HL-60 (cell line): ENCODE data around the gene GLIS1.
"Not testable (repeated sequence)": the region's sequence is repeated elsewhere in the genome, so short reads cannot be mapped to it uniquely, and the experiment has no call there.

Experiments
- DNase-seq, 2 experiments: peaks; one replicate each; pipeline ENCODE4 v3.0.0-alpha.2; 2010 to 2020; ENCODE audit warnings: low read depth in 1 of 2, low spot score in 1 of 2
- H3K27ac ChIP-seq: fragments of 250-450 bp; sonication (Bioruptor Pico); replicated peaks from 2 replicates; pipeline ENCODE4 v1.5.1; 2020; ENCODE audit warnings: mild to moderate bottlenecking, moderate library complexity
- H3K27me3 ChIP-seq: fragments of 250-450 bp; sonication (Bioruptor Pico); 2 replicates; pipeline ENCODE4 v1.5.1; 2021; ENCODE audit warnings: mild to moderate bottlenecking, moderate library complexity; ENCODE audit not compliant: insufficient read depth, poor library complexity, severe bottlenecking
- H3K4me3 ChIP-seq: replicated peaks from 2 replicates; pipeline ENCODE4 v1.5.1; 2011; ENCODE audit warnings: mild to moderate bottlenecking, control low read depth, low read length; ENCODE audit not compliant: insufficient read depth
- GABPA ChIP-seq: IDR thresholded peaks from 2 replicates; pipeline ENCODE4 v1.6.1; 2012; ENCODE audit warnings: low read depth
- POLR2AphosphoS5 ChIP-seq: IDR thresholded peaks from 2 replicates; pipeline ENCODE4 v1.6.1; 2012; ENCODE audit warnings: low read depth
- REST ChIP-seq: IDR thresholded peaks from 2 replicates; pipeline ENCODE4 v1.6.1; 2012; ENCODE audit warnings: low read depth; ENCODE audit not compliant: insufficient replicate concordance
- SPI1 ChIP-seq: IDR thresholded peaks from 2 replicates; pipeline ENCODE4 v1.6.1; 2012; ENCODE audit warnings: low read depth, mild to moderate bottlenecking, borderline replicate concordance
- TF ChIP-seq, protein P1 (sequence below): IDR thresholded peaks from one replicate; pipeline ENCODE4 v1.5.1; 2011; ENCODE audit warnings: low read length, control low read depth, inconsistent platforms; ENCODE audit not compliant: insufficient read depth

GLIS1 gene

DNA sequence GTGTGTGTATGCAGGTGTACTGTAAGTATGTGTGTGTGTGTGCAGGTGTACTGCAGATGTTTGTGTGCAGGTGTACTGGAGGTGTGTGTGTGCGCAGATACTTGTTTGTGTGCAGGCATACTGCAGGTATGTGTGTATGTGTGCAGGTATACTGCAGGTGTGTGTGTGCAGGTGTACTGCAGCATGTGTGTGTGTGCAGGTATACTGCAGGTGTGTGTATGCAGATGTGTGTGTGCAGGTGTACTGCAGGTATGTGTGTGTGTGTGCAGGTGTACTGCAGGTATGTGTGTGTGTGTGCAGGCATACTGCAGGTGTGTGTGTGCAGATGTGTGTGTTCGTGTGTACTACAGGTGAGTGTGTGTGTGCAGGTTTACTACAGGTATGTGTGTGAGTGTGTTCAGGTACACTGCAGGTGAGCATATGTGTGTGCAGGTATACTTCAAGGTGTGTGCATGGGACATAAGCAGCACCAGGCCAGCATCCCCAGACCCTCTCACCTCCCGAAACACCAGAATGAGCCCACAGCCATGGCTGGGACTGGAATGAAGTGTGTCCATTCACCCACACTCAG is 182.2 kb downstream of the GLIS1 start:
- Histone ChIP-seq H3K4me3 (no peak overlapping the region), H3K27ac (no peak overlapping the region), H3K27me3 (no peaks in the 10 kb centered on the region)
- no peak for DNase-seq
- no peak for TF ChIP-seq REST

DNA sequence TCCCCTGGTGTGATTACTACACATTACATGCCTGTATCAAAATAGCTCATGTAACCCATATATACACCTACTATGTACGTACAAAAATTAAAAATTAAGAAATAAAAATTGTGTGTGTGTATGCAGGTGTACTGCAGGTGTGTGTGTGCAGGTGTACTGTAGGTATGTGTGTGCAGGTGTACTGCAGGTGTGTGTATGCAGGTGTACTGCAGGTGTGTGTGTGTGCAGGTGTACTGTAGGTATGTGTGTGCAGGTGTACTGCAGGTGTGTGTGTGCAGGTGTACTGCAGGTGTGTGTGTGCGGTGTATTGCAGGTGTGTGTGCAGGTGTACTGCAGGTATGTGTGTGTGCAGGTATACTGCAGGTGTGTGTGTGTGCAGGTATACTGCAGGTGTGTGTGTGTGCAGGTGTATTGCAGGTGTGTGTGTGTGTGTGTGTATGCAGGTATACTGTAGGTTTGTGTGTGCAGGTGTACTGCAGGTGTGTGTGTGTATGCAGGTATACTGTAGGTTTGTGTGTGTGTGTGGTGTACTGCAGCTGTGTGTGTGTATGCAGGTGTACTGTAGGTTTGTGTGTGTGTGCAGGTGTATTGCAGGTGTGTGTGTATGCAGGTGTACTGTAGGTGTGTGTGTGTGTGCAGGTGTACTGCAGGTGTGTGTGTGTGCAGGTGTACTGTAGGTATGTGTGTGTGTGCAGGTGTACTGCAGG is 183.2 kb downstream of the GLIS1 start:
- H3K27me3 ChIP-seq, H3K4me3 ChIP-seq, H3K27ac ChIP-seq, DNase-seq: not testable (repeated sequence)

DNA sequence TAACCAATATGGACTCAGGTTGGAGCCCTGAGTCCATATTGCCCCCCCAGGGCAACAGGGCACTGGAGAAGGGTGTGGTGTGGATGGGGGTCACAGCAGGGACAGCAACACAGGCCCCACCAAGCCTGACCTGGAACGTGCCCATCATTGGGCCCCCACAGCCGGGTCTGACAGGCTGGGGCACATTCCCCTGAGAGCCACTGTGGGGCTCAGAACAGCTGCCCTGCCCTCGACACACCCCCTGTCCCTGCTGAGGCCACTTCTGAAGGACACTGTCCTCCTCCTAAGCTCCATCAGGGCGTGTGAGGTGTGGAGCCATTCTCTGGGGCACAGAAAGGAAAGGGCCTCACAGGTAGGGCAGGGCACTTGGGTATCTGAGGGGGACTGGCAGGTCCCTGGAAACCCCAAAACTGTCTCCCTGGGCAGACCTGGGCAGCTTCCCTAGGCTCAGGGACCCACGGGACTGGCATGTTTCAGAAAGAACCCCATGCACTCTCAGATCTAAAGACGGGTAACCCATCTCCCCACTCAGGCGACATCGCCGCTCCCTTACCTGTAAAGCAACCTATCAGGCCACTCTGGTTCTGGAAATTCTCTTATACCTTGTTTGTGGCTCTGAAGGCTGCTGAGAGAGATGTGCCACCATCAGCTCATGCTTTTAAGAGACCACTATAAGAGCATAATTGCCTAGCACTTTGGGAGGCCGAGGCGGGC is 184.2 kb downstream of the GLIS1 start:
- DNase-seq: no peak
- H3K27me3 ChIP-seq: no peaks in the 10 kb centered on the region
- no peak overlapping the region for H3K4me3 ChIP-seq
- TF ChIP-seq SPI1 (no peak), POLR2AphosphoS5 (no peak), REST (no peak), GABPA (no peak)
- TF ChIP-seq, protein P1, sequence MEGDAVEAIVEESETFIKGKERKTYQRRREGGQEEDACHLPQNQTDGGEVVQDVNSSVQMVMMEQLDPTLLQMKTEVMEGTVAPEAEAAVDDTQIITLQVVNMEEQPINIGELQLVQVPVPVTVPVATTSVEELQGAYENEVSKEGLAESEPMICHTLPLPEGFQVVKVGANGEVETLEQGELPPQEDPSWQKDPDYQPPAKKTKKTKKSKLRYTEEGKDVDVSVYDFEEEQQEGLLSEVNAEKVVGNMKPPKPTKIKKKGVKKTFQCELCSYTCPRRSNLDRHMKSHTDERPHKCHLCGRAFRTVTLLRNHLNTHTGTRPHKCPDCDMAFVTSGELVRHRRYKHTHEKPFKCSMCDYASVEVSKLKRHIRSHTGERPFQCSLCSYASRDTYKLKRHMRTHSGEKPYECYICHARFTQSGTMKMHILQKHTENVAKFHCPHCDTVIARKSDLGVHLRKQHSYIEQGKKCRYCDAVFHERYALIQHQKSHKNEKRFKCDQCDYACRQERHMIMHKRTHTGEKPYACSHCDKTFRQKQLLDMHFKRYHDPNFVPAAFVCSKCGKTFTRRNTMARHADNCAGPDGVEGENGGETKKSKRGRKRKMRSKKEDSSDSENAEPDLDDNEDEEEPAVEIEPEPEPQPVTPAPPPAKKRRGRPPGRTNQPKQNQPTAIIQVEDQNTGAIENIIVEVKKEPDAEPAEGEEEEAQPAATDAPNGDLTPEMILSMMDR: no peak
- no peak overlapping the region for H3K27ac ChIP-seq

- no peak for TF ChIP-seq REST
- no peak for TF ChIP-seq POLR2AphosphoS5
- no peak for TF ChIP-seq SPI1
- no peak for TF ChIP-seq GABPA
- TF ChIP-seq, protein P1: no peak
- no peak for DNase-seq
- Histone ChIP-seq H3K27me3 (no peaks in the 10 kb centered on the region), H3K4me3 (no peak overlapping the region), H3K27ac (no peak overlapping the region)
Measured at GRCh38 chr1:53553734-53554509, 185.0 kb downstream of the GLIS1 start.
